GM21723 (cell line): ENCODE results near the gene HLA-DPB1.

Experiments
- ATAC-seq: cut with Tn5 transposase; IDR thresholded peaks from one replicate; pipeline ENCODE4 v1.9.1; 2021; ENCODE audit warnings: mild to moderate bottlenecking, moderate library complexity; ENCODE audit not compliant: unreplicated experiment

The HLA-DPB1 gene

DNA sequence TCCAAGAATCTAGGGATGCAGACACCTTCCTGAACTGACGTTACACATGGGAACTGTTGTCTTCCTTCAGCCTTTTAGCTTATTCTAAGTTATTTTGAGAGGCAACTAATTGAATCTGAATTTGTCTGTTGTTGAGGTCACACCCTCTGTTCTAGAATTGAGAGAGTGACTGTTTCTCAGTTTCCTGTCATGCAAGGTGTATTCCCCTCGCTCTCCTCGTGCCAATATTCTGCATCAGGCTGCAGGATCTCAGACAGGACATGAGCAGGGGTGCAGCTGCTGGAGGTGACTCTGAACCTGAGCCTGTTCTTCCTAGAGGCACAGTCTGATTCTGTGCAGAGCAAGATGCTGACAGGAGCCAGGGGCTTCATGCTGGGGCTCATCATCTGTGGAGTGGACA is 52.5 kb downstream of the HLA-DPB1 start:
- ATAC-seq = no peak

DNA sequence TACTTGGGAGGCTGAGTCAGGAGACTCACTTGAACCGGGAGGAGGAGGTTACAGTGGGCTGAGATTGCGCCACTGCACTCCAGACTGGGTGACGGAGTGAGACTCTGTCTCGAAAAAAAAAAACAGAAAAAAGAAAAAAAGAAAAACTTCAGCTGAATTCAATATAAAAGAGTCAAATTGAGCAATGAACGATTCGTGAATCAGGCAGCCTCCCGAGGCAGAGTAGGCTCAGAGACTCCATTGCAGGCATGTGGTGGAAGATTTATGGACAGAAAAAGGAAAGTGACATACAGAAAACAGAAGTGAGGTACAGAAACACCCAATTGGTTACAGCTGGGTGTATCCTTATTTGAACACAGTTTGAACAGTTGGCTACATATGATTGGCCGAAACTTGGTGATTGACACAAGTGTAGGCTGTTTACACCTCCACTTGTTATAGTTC is 56.3 kb downstream of the HLA-DPB1 start:
- ATAC-seq = no peak

DNA sequence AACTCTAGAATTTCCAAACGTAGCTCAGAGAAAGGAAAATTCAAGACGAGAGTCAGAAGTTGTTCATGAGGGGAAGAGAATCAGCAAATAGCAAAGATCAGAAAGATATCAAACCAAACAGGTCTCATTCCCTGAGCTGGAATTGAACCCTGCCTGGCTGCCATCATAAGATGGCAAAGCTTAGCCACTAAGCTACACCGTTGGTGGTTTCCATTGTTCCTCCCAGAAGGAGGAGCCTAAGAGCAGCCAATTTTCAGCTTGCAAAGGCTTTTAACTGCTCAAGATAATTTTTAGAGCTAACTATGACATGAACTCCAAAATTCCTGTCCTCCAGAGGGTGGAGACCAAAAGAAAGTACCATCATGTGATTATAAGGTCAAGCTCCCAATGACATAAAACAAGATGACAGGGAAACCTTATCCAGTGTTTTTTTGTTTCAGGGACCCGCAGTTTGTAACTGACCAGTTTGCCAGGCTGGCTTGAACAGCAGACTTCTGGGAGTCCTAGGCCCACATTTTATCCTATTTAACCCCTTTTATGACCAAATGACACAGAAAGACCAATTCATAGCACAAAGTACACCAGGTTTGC is 60.6 kb downstream of the HLA-DPB1 start:
- ATAC-seq = no peak
